ENCODE measurements around the gene CDH16.

CDH16 gene

DNA sequence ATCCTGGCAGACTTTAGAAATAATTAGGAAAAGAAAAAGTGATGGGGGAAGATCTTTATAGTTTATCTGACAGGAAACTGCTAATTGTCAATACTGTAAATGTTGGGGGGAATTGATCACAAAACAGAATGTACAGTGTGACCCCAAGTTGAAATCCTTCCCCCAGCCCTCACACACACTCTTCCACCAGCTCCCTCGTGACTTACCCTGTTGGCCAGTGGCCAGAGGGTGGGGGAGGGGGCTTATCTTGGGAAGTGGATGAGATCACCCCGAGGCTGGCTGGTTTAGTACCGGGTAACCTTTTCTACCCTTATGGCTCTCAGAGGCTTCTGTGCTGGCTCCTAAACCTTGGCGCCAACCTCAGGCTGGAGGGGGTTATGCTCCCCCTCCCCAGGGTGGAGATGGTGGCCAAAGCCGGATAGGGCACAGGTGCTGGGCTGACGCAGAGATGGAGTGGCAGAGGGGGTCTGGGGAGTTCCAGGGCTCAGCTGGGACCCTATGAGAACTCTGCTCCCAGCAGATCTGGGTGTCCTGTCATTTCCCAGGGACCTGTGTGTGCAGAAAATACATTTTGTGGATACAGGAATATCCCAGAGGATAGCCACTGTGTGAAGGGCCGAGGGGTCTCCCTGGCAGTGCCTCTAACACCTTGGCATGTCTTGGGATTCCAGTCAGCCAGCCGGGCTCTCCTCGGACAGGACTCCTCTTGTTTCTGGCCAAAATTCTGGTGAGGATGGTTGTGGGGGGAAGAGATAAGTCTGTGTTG lies 18.6 kb downstream of the CDH16 start:
- peak in 2 of 10 donors; percentile 59 to 69 for DNase-seq
- intact Hi-C loops (cut with DNase I) = loop anchor here (5.0 kb wide), 1 partner anchor 32 kb away; the partner anchor contains the start of gene CIAO2B

- intact Hi-C loops (cut with DNase I) = loop anchor here (5.0 kb wide), 1 partner anchor 33 kb away; the partner anchor contains the start of gene CIAO2B
- peak in 2 of 10 donors; percentile 52 to 58 for DNase-seq
These were observed 19.3 kb downstream of the CDH16 start for GRCh38 chr16:66899310-66899944.

- intact Hi-C loops (cut with DNase I) = loop anchor here (5.0 kb wide), 1 partner anchor 33 kb away; the partner anchor contains the start of gene CIAO2B
- no peak for DNase-seq
These were observed 19.8 kb downstream of the CDH16 start for GRCh38 chr16:66898933-66899309.

- intact Hi-C loops (cut with DNase I) = loop anchor here (5.0 kb wide), 1 partner anchor 34 kb away; the partner anchor contains the start of gene CIAO2B
- peak in 1 of 10 donors; percentile 68 for DNase-seq
These were observed 20.5 kb downstream of the CDH16 start for GRCh38 chr16:66898207-66898606.

GRCh38 chr16:66896682-66897081 lies 22.0 kb downstream of the CDH16 start:
- intact Hi-C loops (cut with DNase I) = loop anchor here (5.0 kb wide), 1 partner anchor 36 kb away; the partner anchor contains the start of gene CIAO2B
- DNase-seq = peak in 1 of 10 donors; percentile 14

DNA sequence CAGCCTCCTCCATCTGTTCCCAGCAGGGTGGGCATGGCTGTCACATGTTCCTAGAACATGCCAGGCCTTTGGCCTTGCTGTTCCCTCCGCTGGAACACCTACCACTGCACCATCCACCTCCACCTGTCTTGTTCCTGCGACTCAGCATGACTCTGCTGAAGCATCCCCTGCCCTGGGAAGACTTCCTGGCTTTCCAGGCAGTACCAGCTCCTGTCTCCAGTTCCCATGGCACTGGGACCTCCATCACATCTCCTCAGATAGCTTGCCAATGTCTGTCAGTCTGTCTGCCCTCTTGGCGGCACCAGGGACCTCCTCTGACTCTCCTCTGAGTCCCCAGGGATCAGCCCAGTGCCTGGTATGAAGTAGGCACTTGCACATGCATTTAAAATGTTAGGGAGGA lies 22.7 kb downstream of the CDH16 start:
- intact Hi-C loops (cut with DNase I) = loop anchor here (5.0 kb wide), 1 partner anchor 36 kb away; the partner anchor contains the start of gene CIAO2B

GRCh38 chr16:66895689-66895979 lies 23.1 kb downstream of the CDH16 start:
- intact Hi-C loops (cut with DNase I) = loop anchor here (5.0 kb wide), 1 partner anchor 37 kb away; the partner anchor contains the start of gene CIAO2B
- DNase-seq = no peak

More for the DNA sequence above, 22.7 kb downstream of the CDH16 start:
- peak in 2 of 10 donors; percentile 47 to 66 for DNase-seq

GRCh38 chr16:66894948-66895688 lies 23.6 kb downstream of the CDH16 start:
- intact Hi-C loops (cut with DNase I) = loop anchor here (5.0 kb wide), 1 partner anchor 37 kb away; the partner anchor contains the start of gene CIAO2B
- peak; percentile 51 to 95 (median 76) for DNase-seq

- intact Hi-C loops (cut with DNase I) = no loop called here
- DNase-seq = peak in 3 of 10 donors; percentile 39 to 56 (median 43)
These were observed 24.6 kb downstream of the CDH16 start for GRCh38 chr16:66894055-66894454.

DNA sequence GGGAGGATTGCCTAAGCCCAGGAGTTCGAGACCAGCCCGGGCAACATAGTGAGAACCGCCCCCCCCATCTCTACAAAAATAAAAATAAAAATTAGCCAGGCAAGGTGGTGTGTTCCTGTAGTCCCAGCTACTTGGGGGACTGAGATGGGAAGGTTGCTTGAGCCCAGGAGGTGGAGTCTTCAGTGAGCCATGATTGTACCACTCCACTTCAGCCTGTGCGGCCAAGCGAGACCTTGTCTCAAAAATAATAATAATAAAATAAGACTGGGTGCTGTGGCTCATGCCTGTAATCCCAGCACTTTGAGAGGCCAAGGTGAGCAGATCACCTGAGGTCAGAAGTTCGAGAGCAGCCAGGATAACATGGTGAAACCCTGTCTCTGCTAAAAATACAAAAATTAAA lies 26.9 kb downstream of the CDH16 start:
- intact Hi-C loops (cut with DNase I) = no loop called here
- no peak for DNase-seq

GRCh38 chr16:66891360-66891759 lies 27.3 kb downstream of the CDH16 start:
- DNase-seq = peak in 2 of 10 donors; percentile 12 to 19
- intact Hi-C loops (cut with DNase I) = no loop called here

GRCh38 chr16:66890799-66891198 lies 27.9 kb downstream of the CDH16 start:
- intact Hi-C loops (cut with DNase I) = no loop called here
- DNase-seq = peak in 1 of 10 donors; percentile 9

- intact Hi-C loops (cut with DNase I) = no loop called here
These were observed 29.1 kb downstream of the CDH16 start for GRCh38 chr16:66889622-66890021.

DNA sequence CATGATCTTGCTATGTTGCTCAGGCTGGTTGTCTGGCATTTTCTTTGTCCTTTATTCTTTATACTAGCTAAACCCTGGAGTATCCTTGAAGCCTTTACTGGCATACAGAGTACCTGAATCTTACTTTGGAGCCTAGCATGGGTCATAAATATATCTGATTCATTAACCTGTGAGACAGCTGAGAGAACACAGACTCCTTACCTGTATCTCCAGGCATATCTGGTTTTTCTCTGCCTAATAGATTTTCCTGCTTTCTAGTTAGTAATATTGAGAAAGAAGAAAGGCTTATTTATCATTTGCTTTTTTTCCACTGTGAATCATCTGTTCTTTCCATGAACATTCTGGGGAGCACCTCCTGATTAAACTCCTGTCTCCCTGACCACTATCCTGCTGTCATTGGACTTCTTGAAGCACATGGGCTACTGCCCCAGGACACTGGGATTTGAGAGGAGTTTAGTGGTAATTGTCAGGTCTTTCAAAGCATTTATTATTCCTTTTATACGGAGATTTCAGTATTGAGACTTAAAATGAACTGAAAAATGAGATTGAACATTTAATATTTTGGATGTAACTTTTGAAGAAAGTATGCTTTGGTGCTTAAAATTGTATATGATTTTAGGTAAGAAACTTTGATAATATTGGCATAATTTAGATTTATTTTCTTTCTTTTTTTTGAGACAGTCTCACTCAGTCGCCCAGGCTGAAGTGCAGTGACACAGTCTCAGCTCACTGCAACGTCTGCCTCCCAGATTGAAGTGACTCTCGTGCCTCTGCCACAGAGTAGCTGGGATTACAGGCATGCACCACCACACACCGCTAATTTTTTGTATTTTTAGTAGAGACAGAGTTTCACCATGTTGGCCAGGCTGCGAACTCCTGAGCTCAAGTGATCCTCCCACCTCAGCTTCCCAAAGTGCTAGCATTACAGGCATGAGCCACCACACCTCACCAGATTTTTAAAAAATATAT lies 29.8 kb downstream of the CDH16 start:
- intact Hi-C loops (cut with DNase I) = no loop called here
- DNase-seq = peak in 2 of 10 donors; percentile 24 to 77

More at GRCh38 chr16:66889622-66890021, 29.1 kb downstream of the CDH16 start:
- peak in 2 of 10 donors; percentile 26 to 47 for DNase-seq

GRCh38 chr16:66886914-66887313 lies 31.8 kb downstream of the CDH16 start:
- intact Hi-C loops (cut with DNase I) = no loop called here
- DNase-seq = no peak

DNA sequence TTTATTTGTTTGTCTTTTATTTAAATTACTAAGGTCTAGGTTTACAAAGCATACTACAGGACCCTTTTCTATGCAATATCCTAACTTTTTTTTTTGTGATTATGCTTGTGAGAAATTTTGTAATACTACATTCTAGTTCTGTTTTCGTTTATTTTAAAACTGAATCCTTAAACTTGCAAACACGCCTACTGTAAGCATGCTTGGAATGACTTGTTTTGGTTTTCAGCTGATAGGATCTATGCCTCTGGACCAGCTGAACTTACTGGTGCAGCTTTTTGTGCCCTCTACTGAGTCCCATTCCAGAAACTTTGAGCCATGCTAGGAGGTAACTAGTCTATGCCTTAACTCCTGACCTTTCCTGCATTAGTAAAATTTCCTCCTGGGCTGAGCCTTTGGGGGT lies 32.4 kb downstream of the CDH16 start:
- DNase-seq = peak in 1 of 10 donors; percentile 2
- intact Hi-C loops (cut with DNase I) = no loop called here

DNA sequence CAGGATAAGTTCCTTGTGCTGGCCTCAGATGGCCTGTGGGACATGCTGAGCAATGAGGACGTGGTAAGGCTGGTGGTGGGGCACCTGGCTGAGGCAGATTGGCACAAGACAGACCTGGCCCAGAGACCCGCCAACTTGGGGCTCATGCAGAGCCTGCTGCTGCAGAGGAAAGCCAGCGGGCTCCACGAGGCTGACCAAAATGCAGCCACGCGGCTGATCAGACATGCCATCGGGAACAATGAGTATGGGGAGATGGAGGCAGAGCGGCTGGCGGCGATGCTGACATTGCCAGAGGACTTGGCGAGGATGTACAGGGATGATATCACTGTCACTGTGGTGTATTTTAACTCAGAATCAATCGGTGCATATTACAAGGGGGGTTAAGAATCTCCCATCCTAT lies 33.2 kb downstream of the CDH16 start:
- peak in 3 of 10 donors; percentile 35 to 80 (median 74) for DNase-seq
- intact Hi-C loops (cut with DNase I) = no loop called here

DNA sequence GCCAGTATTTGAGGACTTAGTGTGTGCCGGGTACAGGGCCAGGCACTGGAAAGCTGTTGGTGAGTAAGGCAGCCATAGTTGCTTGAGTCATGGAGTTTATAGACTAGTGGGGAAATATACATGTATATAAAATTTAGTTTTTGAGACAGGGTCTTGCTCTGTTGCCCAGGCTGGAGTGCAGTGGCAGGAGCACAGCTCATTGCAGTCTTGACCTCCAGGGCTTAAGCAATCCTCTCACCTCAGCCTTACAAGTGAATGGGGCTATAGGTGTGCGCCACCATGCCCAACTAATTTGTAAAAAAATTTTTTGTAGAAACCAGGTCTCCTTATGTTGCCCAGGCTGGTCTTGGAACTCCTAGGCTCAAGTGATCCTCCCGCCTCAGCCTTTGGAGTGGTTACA lies 36.0 kb downstream of the CDH16 start:
- intact Hi-C loops (cut with DNase I) = no loop called here
- DNase-seq = peak in 1 of 10 donors; percentile 16

GRCh38 chr16:66881964-66882508 lies 36.6 kb downstream of the CDH16 start:
- intact Hi-C loops (cut with DNase I) = no loop called here
- DNase-seq = peak in 2 of 10 donors; percentile 24

All from posterior cingulate gyrus (tissue), 11 donors.